GM12878 (cell line): ENCODE results near the gene ERO1B. TPM values are rescaled to one million over a fixed set of nuclear protein-coding genes. Genes with fewer than 3 reads are reported as not detected.

Source experiments
- ATAC-seq: fragments of 200-7000 bp; cut with Tn5 transposase; 3 replicates; pipeline ENCODE4 v1.9.1; 2020; ENCODE audit warnings: mild to moderate bottlenecking, moderate library complexity
- BruUV-seq: library from RNA; stranded (reverse); fragments of 400-500 nt; replicated peaks from 2 replicates; lab custom pipeline; 2021; lab: Mats Ljungman, UMichigan
- CTCF ChIA-PET: fragments of 300-600 bp; sonication (Branson Sonifier 250); formaldehyde crosslinking; extraction: SDS; loops from one replicate; lab custom pipeline; 2021; ENCODE audit warnings: inconsistent platforms; lab: Yijun Ruan, JAX
- POLR2A ChIA-PET: fragments of 350-600 bp; formaldehyde crosslinking; extraction: SDS; loops from one replicate; lab custom pipeline; 2021; ENCODE audit warnings: inconsistent platforms; lab: Charles Lee
- RAD21 ChIA-PET: fragments of 300-600 bp; sonication (Branson Sonifier 250); formaldehyde crosslinking; loops from one replicate; lab custom pipeline; 2023; ENCODE audit warnings: antibody characterized with exemption; ENCODE audit not compliant: unreplicated experiment; lab: Charles Lee
- SMC1A ChIA-PET: fragments of 300-600 bp; sonication (Branson Sonifier 250); formaldehyde crosslinking; loops from one replicate; lab custom pipeline; 2023; ENCODE audit not compliant: unreplicated experiment, uncharacterized antibody; lab: Charles Lee
- DNase-seq: peaks from one replicate; pipeline ENCODE4 v3.0.0-alpha.2; 2011; ENCODE audit warnings: low read depth, low spot score
- FAIRE-seq: peaks from 3 replicates; lab custom pipeline; 2011; peaks lifted over from hg19 to GRCh38; lab: Jason Lieb, UNC
- H2AFZ ChIP-seq: 2 replicates; pipeline ENCODE4 v1.6.0; 2011; ENCODE audit warnings: low read depth, low read length, control low read depth; ENCODE audit not compliant: control insufficient read depth
- H3K27ac ChIP-seq: 2 replicates; pipeline ENCODE4 v1.5.1; 2011; ENCODE audit warnings: control low read depth; ENCODE audit not compliant: control insufficient read depth, insufficient read depth
- H3K27me3 ChIP-seq, 2 experiments: replicated peaks in 1 of 2; 2 replicates each; pipeline versions ENCODE4 v1.6.0 to v1.6.1; 2011; ENCODE audit warnings: low read length in 1 of 2; ENCODE audit not compliant: control insufficient read depth in 2 of 2, insufficient read depth in 2 of 2
- H3K36me3 ChIP-seq, 2 experiments: 2 replicates each; pipeline ENCODE4 v1.5.1; 2011; ENCODE audit warnings: low read length in 1 of 2; ENCODE audit not compliant: control insufficient read depth in 2 of 2, insufficient read depth in 2 of 2
- H3K4me1 ChIP-seq: 2 replicates; pipeline ENCODE4 v1.6.1; 2011; ENCODE audit warnings: mild to moderate bottlenecking, low read length, moderate library complexity, mixed read lengths; ENCODE audit not compliant: control insufficient read depth, insufficient read depth
- H3K4me2 ChIP-seq: 2 replicates; pipeline ENCODE4 v1.6.0; 2011; ENCODE audit warnings: control low read depth; ENCODE audit not compliant: control insufficient read depth, insufficient read depth
- H3K4me3 ChIP-seq: fragments of 200-600 bp; sonication (generic); 2 replicates; pipeline ENCODE4 v1.5.1; 2016
- H3K79me2 ChIP-seq: 2 replicates; pipeline ENCODE4 v1.6.0; 2011; ENCODE audit warnings: low read length; ENCODE audit not compliant: control insufficient read depth, insufficient read depth
- H3K9ac ChIP-seq: 2 replicates; pipeline ENCODE4 v1.8.0; 2011; ENCODE audit warnings: low read length, control low read depth, mixed read lengths; ENCODE audit not compliant: control insufficient read depth, insufficient read depth
- H3K9me3 ChIP-seq: replicated peaks from 3 replicates; pipeline ENCODE4 v1.5.1; 2011; ENCODE audit warnings: mild to moderate bottlenecking, low read length; ENCODE audit not compliant: control insufficient read depth, insufficient read depth
- H4K20me1 ChIP-seq: 2 replicates; pipeline ENCODE4 v1.6.0; 2011; ENCODE audit not compliant: control insufficient read depth, insufficient read depth
- BACH1 ChIP-seq: fragments of 450-650 bp; IDR thresholded peaks from 2 replicates; pipeline ENCODE4 v1.6.1; 2017; ENCODE audit warnings: mild to moderate bottlenecking, borderline replicate concordance
- CBX5 ChIP-seq: sonication (generic); IDR thresholded peaks from 2 replicates; pipeline ENCODE4 v1.6.1; 2016; ENCODE audit warnings: low read depth, moderate library complexity, mild to moderate bottlenecking, inconsistent platforms
- EZH2 ChIP-seq: IDR thresholded peaks from 2 replicates; pipeline ENCODE4 v1.6.1; 2012; ENCODE audit warnings: low read depth, mild to moderate bottlenecking, control low read depth, inconsistent platforms, low read length, borderline replicate concordance; ENCODE audit not compliant: control insufficient read depth
- MAX ChIP-seq: IDR thresholded peaks from 2 replicates; pipeline ENCODE4 v1.6.1; 2012; ENCODE audit warnings: low read depth, low read length, improper control_type of control experiment
- NR2F1 ChIP-seq: fragments of 450-650 bp; conservative IDR thresholded peaks from 2 replicates; pipeline ENCODE4 v1.6.1; 2017; ENCODE audit warnings: mild to moderate bottlenecking
- RAD51 ChIP-seq: fragments of 450-650 bp; IDR thresholded peaks from 2 replicates; pipeline ENCODE4 v1.6.1; 2016; ENCODE audit warnings: moderate library complexity, mild to moderate bottlenecking, inconsistent platforms
- RB1 ChIP-seq: fragments of 450-650 bp; formaldehyde crosslinking; IDR thresholded peaks from 2 replicates; pipeline ENCODE4 v1.6.1; 2017; ENCODE audit warnings: mild to moderate bottlenecking, borderline replicate concordance
- SMC3 ChIP-seq: IDR thresholded peaks from 2 replicates; pipeline ENCODE4 v1.6.1; 2011; ENCODE audit warnings: low read length, improper control_type of control experiment, borderline replicate concordance
- ZNF24 ChIP-seq: fragments of 450-650 bp; IDR thresholded peaks from 2 replicates; pipeline ENCODE4 v1.6.1; 2017; ENCODE audit warnings: antibody characterized with exemption, mild to moderate bottlenecking
- WGBS: methylation state at CpG from one replicate; pipeline ENCODE4 v1.1.6; 2016; ENCODE audit warnings: low lambda C conversion rate; ENCODE audit not compliant: insufficient replicate concordance, insufficient coverage; ENCODE audit errors: missing lambda C conversion rate; 5-methylcytosine and 5-hydroxymethylcytosine counted together
- in situ Hi-C: fragments of 300-500 bp; cut with MboI; formaldehyde crosslinking; loops from 9 replicates; pipeline ENCODE4 v1.14.3; 2018; ENCODE audit warnings: mixed read lengths
- intact Hi-C: fragments of 100-400 bp; cut with micrococcal nuclease; formaldehyde crosslinking; loops from one replicate; pipeline ENCODE4 v1.14.2; 2022; ENCODE audit not compliant: unreplicated experiment
- polyA plus RNA-seq, 11 experiments: library from polyadenylated mRNA; depleted of rRNA in 4 of 11; unstranded in 6 of 11; stranded (reverse) in 5 of 11; fragments of >200 nt; fragmentation: Nextera tagmentation in 4 of 11; fragmentation: Illumina TruSeq in 1 of 11; extraction: Ambion mirVana in 4 of 11; extraction: Trizol in 1 of 11; gene quantifications; 1 replicate in 1 of 11; 2 replicates in 10 of 11; pipeline versions ENCODE4 v1.2.1 to v1.2.3, GENCODE V29; 2011 to 2016; ENCODE audit warnings: inconsistent platforms in 2 of 11, missing spikeins in 2 of 11, low read depth in 1 of 11
- total RNA-seq, 4 experiments: library from RNA; depleted of rRNA in 3 of 4; stranded (reverse); fragments of >200 nt in 3 of 4; fragmentation: Illumina TruSeq in 1 of 4; extraction: Trizol in 1 of 4; gene quantifications; 2 replicates each; pipeline versions ENCODE4 v1.2.1 to v1.2.3, GENCODE V29; 2013 to 2021
- TF ChIP-seq, protein P1 (sequence below): IDR thresholded peaks from 2 replicates; pipeline ENCODE4 v1.6.1; 2012; ENCODE audit warnings: improper control_type of control experiment, low read depth, low read length; ENCODE audit not compliant: insufficient replicate concordance
- TF ChIP-seq, protein P2 (sequence below): fragments of 450-650 bp; IDR thresholded peaks from 2 replicates; pipeline ENCODE4 v1.6.1; 2017; ENCODE audit warnings: mild to moderate bottlenecking

ERO1B gene
- total and polyA plus RNA-seq, 10 of the 15 experiments (the other 5 are each of a cell fraction or from before 2014, with no cell fraction given), result 9.0 to 30.9 (median 23.0) TPM

- TF ChIP-seq, protein P1, sequence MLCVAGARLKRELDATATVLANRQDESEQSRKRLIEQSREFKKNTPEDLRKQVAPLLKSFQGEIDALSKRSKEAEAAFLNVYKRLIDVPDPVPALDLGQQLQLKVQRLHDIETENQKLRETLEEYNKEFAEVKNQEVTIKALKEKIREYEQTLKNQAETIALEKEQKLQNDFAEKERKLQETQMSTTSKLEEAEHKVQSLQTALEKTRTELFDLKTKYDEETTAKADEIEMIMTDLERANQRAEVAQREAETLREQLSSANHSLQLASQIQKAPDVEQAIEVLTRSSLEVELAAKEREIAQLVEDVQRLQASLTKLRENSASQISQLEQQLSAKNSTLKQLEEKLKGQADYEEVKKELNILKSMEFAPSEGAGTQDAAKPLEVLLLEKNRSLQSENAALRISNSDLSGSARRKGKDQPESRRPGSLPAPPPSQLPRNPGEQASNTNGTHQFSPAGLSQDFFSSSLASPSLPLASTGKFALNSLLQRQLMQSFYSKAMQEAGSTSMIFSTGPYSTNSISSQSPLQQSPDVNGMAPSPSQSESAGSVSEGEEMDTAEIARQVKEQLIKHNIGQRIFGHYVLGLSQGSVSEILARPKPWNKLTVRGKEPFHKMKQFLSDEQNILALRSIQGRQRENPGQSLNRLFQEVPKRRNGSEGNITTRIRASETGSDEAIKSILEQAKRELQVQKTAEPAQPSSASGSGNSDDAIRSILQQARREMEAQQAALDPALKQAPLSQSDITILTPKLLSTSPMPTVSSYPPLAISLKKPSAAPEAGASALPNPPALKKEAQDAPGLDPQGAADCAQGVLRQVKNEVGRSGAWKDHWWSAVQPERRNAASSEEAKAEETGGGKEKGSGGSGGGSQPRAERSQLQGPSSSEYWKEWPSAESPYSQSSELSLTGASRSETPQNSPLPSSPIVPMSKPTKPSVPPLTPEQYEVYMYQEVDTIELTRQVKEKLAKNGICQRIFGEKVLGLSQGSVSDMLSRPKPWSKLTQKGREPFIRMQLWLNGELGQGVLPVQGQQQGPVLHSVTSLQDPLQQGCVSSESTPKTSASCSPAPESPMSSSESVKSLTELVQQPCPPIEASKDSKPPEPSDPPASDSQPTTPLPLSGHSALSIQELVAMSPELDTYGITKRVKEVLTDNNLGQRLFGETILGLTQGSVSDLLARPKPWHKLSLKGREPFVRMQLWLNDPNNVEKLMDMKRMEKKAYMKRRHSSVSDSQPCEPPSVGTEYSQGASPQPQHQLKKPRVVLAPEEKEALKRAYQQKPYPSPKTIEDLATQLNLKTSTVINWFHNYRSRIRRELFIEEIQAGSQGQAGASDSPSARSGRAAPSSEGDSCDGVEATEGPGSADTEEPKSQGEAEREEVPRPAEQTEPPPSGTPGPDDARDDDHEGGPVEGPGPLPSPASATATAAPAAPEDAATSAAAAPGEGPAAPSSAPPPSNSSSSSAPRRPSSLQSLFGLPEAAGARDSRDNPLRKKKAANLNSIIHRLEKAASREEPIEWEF, result no peak
- TF ChIP-seq NR2F1 (no peak), RB1 (no peak)
Measured at GRCh38 chr1:236181059-236181458, 100.7 kb downstream of the ERO1B start (continued).

GRCh38 chr1:236179634-236180033 is 102.1 kb downstream of the ERO1B start:
- Histone ChIP-seq H3K4me2 (no peak overlapping the region), H3K36me3 (peaks cover 3 to 12% of the 10 kb centered on the region in 2 experiments; a peak in 3 of 4 replicates), H3K9ac (no peak overlapping the region), H3K4me1 (peaks cover 14% of the 10 kb centered on the region), H3K79me2 (no peaks in the 10 kb centered on the region), H4K20me1 (no peaks in the 10 kb centered on the region), H3K27me3 (no peaks in the 10 kb centered on the region), H2AFZ (no peak overlapping the region), H3K27ac (no peak overlapping the region), H3K9me3 (no peaks in the 10 kb centered on the region; the same call in 2 of the 3 replicates), H3K4me3 (no peak overlapping the region)
- TF ChIP-seq BACH1 (no peak), EZH2 (no peak), MAX (no peak), ZNF24 (no peak), RAD51 (no peak), CBX5 (no peak), SMC3 (no peak)
- TF ChIP-seq, protein P2, sequence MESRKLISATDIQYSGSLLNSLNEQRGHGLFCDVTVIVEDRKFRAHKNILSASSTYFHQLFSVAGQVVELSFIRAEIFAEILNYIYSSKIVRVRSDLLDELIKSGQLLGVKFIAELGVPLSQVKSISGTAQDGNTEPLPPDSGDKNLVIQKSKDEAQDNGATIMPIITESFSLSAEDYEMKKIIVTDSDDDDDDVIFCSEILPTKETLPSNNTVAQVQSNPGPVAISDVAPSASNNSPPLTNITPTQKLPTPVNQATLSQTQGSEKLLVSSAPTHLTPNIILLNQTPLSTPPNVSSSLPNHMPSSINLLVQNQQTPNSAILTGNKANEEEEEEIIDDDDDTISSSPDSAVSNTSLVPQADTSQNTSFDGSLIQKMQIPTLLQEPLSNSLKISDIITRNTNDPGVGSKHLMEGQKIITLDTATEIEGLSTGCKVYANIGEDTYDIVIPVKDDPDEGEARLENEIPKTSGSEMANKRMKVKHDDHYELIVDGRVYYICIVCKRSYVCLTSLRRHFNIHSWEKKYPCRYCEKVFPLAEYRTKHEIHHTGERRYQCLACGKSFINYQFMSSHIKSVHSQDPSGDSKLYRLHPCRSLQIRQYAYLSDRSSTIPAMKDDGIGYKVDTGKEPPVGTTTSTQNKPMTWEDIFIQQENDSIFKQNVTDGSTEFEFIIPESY, result no peak
- DNase-seq (no peak), ATAC-seq (no peak), FAIRE-seq (no peak)
- in situ Hi-C loops (no loop called here), intact Hi-C loops (no loop called here)
- SMC1A ChIA-PET, result no interaction called here
- CTCF ChIA-PET, result no interaction called here
- WGBS, result 89% methylated on average over 6 of the region's 6 CpGs
- POLR2A ChIA-PET, result no interaction called here
- no TSS peak for BruUV-seq
- RAD21 ChIA-PET, result no interaction called here
